IMR-90 (cell line): ENCODE measurements around the gene CXCL8. TPM values are rescaled to one million over a fixed set of nuclear protein-coding genes. Genes with fewer than 3 reads are reported as not detected.

ENCODE experiments used
- ATAC-seq: fragments of 200-7000 bp; cut with Tn5 transposase; 2 replicates; pipeline ENCODE4 v1.9.1; 2020; ENCODE audit warnings: low read depth, mild to moderate bottlenecking, moderate library complexity
- BruUV-seq: library from RNA; stranded (reverse); fragments of 400-500 nt; replicated peaks from 2 replicates; lab custom pipeline; 2021; lab: Mats Ljungman, UMichigan
- CTCF ChIA-PET: fragments of 300-600 bp; formaldehyde crosslinking; extraction: SDS; loops from one replicate; lab custom pipeline; 2021; ENCODE audit warnings: antibody characterized with exemption; lab: Yijun Ruan, JAX
- POLR2A ChIA-PET: fragments of 300-600 bp; sonication (Branson Sonifier 250); formaldehyde crosslinking; loops from one replicate; lab custom pipeline; 2022; ENCODE audit warnings: antibody characterized with exemption; ENCODE audit not compliant: unreplicated experiment; lab: Charles Lee
- DNase-seq: peaks from one replicate; pipeline ENCODE4 v3.0.0; 2013
- H2AFZ ChIP-seq: replicated peaks from 2 replicates; pipeline ENCODE3; 2013; ENCODE audit warnings: low read length, mild to moderate bottlenecking; ENCODE audit not compliant: poor library complexity
- H2AK5ac ChIP-seq: 2 replicates; pipeline ENCODE4 v1.6.1; 2013; ENCODE audit warnings: low read depth, low read length, inconsistent platforms
- H2AK9ac ChIP-seq: replicated peaks from 2 replicates; pipeline ENCODE3; 2013; ENCODE audit warnings: mild to moderate bottlenecking, low read depth, low read length, moderate library complexity; ENCODE audit not compliant: poor library complexity
- H2BK120ac ChIP-seq: 2 replicates; pipeline ENCODE4 v1.6.1; 2013; ENCODE audit warnings: low read depth, low read length, inconsistent platforms
- H2BK15ac ChIP-seq: 3 replicates; pipeline ENCODE4 v1.6.1; 2013; ENCODE audit warnings: low read depth, low read length, inconsistent platforms
- H2BK20ac ChIP-seq: 2 replicates; pipeline ENCODE4 v1.6.1; 2013; ENCODE audit warnings: low read depth, mild to moderate bottlenecking, inconsistent platforms, low read length, moderate library complexity
- H2BK5ac ChIP-seq: 2 replicates; pipeline ENCODE4 v1.6.1; 2013; ENCODE audit warnings: mild to moderate bottlenecking, low read depth, low read length, inconsistent platforms; ENCODE audit not compliant: poor library complexity, severe bottlenecking
- H3K14ac ChIP-seq: replicated peaks from 2 replicates; pipeline ENCODE4 v1.6.1; 2013; ENCODE audit warnings: low read depth, low read length, inconsistent platforms
- H3K18ac ChIP-seq: 2 replicates; pipeline ENCODE4 v1.6.1; 2013; ENCODE audit warnings: low read depth, low read length, control low read depth
- H3K23ac ChIP-seq: 2 replicates; pipeline ENCODE4 v1.6.1; 2013; ENCODE audit warnings: low read depth, low read length, inconsistent platforms
- H3K27ac ChIP-seq: 2 replicates; pipeline ENCODE4 v1.5.1; 2013; ENCODE audit warnings: mild to moderate bottlenecking, control low read depth, low read length; ENCODE audit not compliant: insufficient read depth
- H3K27me3 ChIP-seq: 2 replicates; pipeline ENCODE4 v1.6.1; 2013; ENCODE audit warnings: low read length; ENCODE audit not compliant: control insufficient read depth, insufficient read depth
- H3K36me3 ChIP-seq: 2 replicates; pipeline ENCODE4 v1.6.1; 2013; ENCODE audit warnings: low read length, mixed read lengths; ENCODE audit not compliant: control insufficient read depth, insufficient read depth
- H3K4ac ChIP-seq: 2 replicates; pipeline ENCODE4 v1.6.1; 2013; ENCODE audit warnings: low read depth, low read length, inconsistent platforms
- H3K4me1 ChIP-seq: 2 replicates; pipeline ENCODE4 v1.6.1; 2013; ENCODE audit warnings: low read length, mixed read lengths; ENCODE audit not compliant: control insufficient read depth, insufficient read depth
- H3K4me2 ChIP-seq: 2 replicates; pipeline ENCODE4 v1.6.1; 2013; ENCODE audit warnings: low read depth, mild to moderate bottlenecking, control low read depth, low read length, moderate library complexity
- H3K4me3 ChIP-seq: 2 replicates; pipeline ENCODE4 v1.5.1; 2013; ENCODE audit warnings: low read depth, mild to moderate bottlenecking, control low read depth, low read length, moderate library complexity; ENCODE audit not compliant: insufficient read depth
- H3K56ac ChIP-seq: 2 replicates; pipeline ENCODE4 v1.6.1; 2013; ENCODE audit warnings: low read length, inconsistent platforms; ENCODE audit not compliant: insufficient read depth; ENCODE audit errors: extremely low read depth
- H3K79me1 ChIP-seq, 2 experiments: 2 replicates each; pipeline ENCODE4 v1.6.1; 2013; ENCODE audit warnings: low read length in 2 of 2, inconsistent platforms in 1 of 2, low read depth in 1 of 2
- H3K9ac ChIP-seq: 2 replicates; pipeline ENCODE4 v1.6.1; 2013; ENCODE audit warnings: low read depth, low read length, control low read depth
- H3K9me1 ChIP-seq: 2 replicates; pipeline ENCODE4 v1.6.1; 2013; ENCODE audit warnings: low read length, inconsistent platforms; ENCODE audit not compliant: insufficient read depth
- H3K9me3 ChIP-seq: 2 replicates; pipeline ENCODE4 v1.6.1; 2013; ENCODE audit warnings: low read length; ENCODE audit not compliant: control insufficient read depth, insufficient read depth
- H4K20me1 ChIP-seq: 2 replicates; pipeline ENCODE4 v1.6.1; 2013; ENCODE audit warnings: low read length, inconsistent platforms; ENCODE audit not compliant: insufficient read depth
- H4K5ac ChIP-seq: 2 replicates; pipeline ENCODE4 v1.6.1; 2013; ENCODE audit warnings: mild to moderate bottlenecking, low read depth, low read length, control low read depth
- H4K8ac ChIP-seq, 2 experiments: 2 replicates each; pipeline ENCODE4 v1.6.1; 2013; ENCODE audit warnings: low read depth in 2 of 2, low read length in 2 of 2, control low read depth in 1 of 2, inconsistent platforms in 1 of 2
- H4K91ac ChIP-seq: 2 replicates; pipeline ENCODE4 v1.6.1; 2013; ENCODE audit warnings: low read depth, low read length, inconsistent platforms; ENCODE audit not compliant: insufficient read depth
- CEBPB ChIP-seq: IDR thresholded peaks from 2 replicates; pipeline ENCODE4 v1.6.1; 2012; ENCODE audit warnings: low read depth, low read length, improper control_type of control experiment
- CTCF ChIP-seq: conservative IDR thresholded peaks from 2 replicates; pipeline ENCODE4 v1.5.1; 2012; ENCODE audit warnings: mild to moderate bottlenecking, low read depth, low read length, improper control_type of control experiment
- ELK1 ChIP-seq: fragments of 150-350 bp; IDR thresholded peaks from 2 replicates; pipeline ENCODE4 v1.6.1; 2016; ENCODE audit warnings: low read depth, mild to moderate bottlenecking, low read length, moderate library complexity, borderline replicate concordance
- FOS ChIP-seq: fragments of 150-350 bp; IDR thresholded peaks from 2 replicates; pipeline ENCODE4 v1.6.1; 2016; ENCODE audit warnings: low read depth, low read length
- MAFK ChIP-seq: IDR thresholded peaks from 2 replicates; pipeline ENCODE4 v1.6.1; 2012; ENCODE audit warnings: low read depth, low read length, improper control_type of control experiment
- MAZ ChIP-seq: IDR thresholded peaks from 2 replicates; pipeline ENCODE4 v1.6.1; 2012; ENCODE audit warnings: low read depth, mild to moderate bottlenecking, low read length, improper control_type of control experiment, moderate library complexity, borderline replicate concordance
- MXI1 ChIP-seq: IDR thresholded peaks from 2 replicates; pipeline ENCODE4 v1.6.1; 2012; ENCODE audit warnings: low read depth, mild to moderate bottlenecking, low read length, moderate library complexity, borderline replicate concordance
- NFE2L2 ChIP-seq: fragments of 150-350 bp; IDR thresholded peaks from 2 replicates; pipeline ENCODE4 v1.6.1; 2016; ENCODE audit warnings: low read depth, mild to moderate bottlenecking, low read length
- POLR2A ChIP-seq: IDR thresholded peaks from 2 replicates; pipeline ENCODE4 v1.6.1; 2012; ENCODE audit warnings: mild to moderate bottlenecking, low read depth, low read length
- RCOR1 ChIP-seq: IDR thresholded peaks from 2 replicates; pipeline ENCODE4 v1.6.1; 2012; ENCODE audit warnings: mild to moderate bottlenecking, low read length, improper control_type of control experiment; ENCODE audit not compliant: insufficient replicate concordance
- RFX5 ChIP-seq: IDR thresholded peaks from 2 replicates; pipeline ENCODE4 v1.8.0; 2012; ENCODE audit warnings: low read depth, mild to moderate bottlenecking, low read length, moderate library complexity
- SMC3 ChIP-seq: fragments of 150-350 bp; IDR thresholded peaks from 2 replicates; pipeline ENCODE4 v1.6.1; 2016; ENCODE audit warnings: low read depth, mild to moderate bottlenecking, antibody characterized with exemption, low read length, moderate library complexity
- dilution Hi-C: fragments of 300-500 bp; cut with HindIII; formaldehyde crosslinking; loops from one replicate; pipeline ENCODE4 v1.14.3; 2018; ENCODE audit warnings: low sequenced_read_pairs; ENCODE audit not compliant: unreplicated experiment
- in situ Hi-C: fragments of 300-500 bp; cut with MboI; formaldehyde crosslinking; loops from 3 replicates; pipeline ENCODE4 v1.14.3; 2019; ENCODE audit warnings: low sequenced_read_pairs, inconsistent platforms, mixed read lengths
- intact Hi-C: fragments of 100-400 bp; cut with micrococcal nuclease; formaldehyde crosslinking; loops from 2 replicates; pipeline ENCODE4 v1.10.0; 2022
- polyA plus RNA-seq, 3 experiments: library from polyadenylated mRNA; depleted of rRNA; stranded (reverse); fragments of >200 nt; gene quantifications; 2 replicates each; pipeline ENCODE4 v1.2.3, GENCODE V29; 2012; ENCODE audit warnings: low replicate concordance in 1 of 3
- total RNA-seq: library from RNA; depleted of rRNA; stranded (reverse); fragments of >200 nt; gene quantifications from 2 replicates; pipeline ENCODE4 v1.2.3, GENCODE V29; 2012

The CXCL8 gene
- total and polyA plus RNA-seq, 2 of the 4 experiments (the other 2 are of a cell fraction): 2.2 to 2.7 TPM

- Histone ChIP-seq H3K9ac (no peak overlapping the region), H3K14ac (no peak overlapping the region), H4K5ac (no peak overlapping the region), H4K91ac (no peak overlapping the region), H3K23ac (no peak overlapping the region), H3K27me3 (no peaks in the 10 kb centered on the region; the same call in 1 of the 2 replicates), H3K36me3 (no peaks in the 10 kb centered on the region), H3K4me2 (no peak overlapping the region), H3K18ac (no peak overlapping the region), H3K79me1 (no peaks in the 10 kb centered on the region), H2BK5ac (no peak overlapping the region), H3K9me3 (no peaks in the 10 kb centered on the region), H3K27ac (no peak overlapping the region), H2BK20ac (no peak overlapping the region), H2BK15ac (no peak overlapping the region), H3K56ac (no peak overlapping the region), H2AK9ac (no peak overlapping the region), H3K9me1 (no peaks in the 10 kb centered on the region), H2AK5ac (no peak overlapping the region), H3K4me3 (no peak overlapping the region), H2AFZ (no peak overlapping the region), H3K4me1 (no peaks in the 10 kb centered on the region), H2BK120ac (no peak overlapping the region), H3K4ac (no peak overlapping the region), H4K20me1 (no peaks in the 10 kb centered on the region), H4K8ac (no peak overlapping the region)
- intact Hi-C loops: no loop called here
- ATAC-seq (no peak), DNase-seq (no peak)
- ChIA-PET CTCF (no interaction called here), POLR2A (no interaction called here)
- TF ChIP-seq MAZ (no peak), NFE2L2 (no peak), ELK1 (no peak), SMC3 (no peak), CTCF (no peak), MAFK (no peak), MXI1 (no peak), RFX5 (no peak), RCOR1 (no peak), FOS (no peak), POLR2A (no peak), CEBPB (no peak)
- in situ Hi-C loops: no loop called here
- dilution Hi-C loops: no loop called here
- no TSS peak for BruUV-seq
Measured at GRCh38 chr4:73750730-73751129, 10.4 kb downstream of the CXCL8 start.
